HG02759 (cell line): ENCODE measurements around the gene PPL.

Source experiments
- ATAC-seq: cut with Tn5 transposase; IDR thresholded peaks from one replicate; pipeline ENCODE4 v1.9.1; 2021; ENCODE audit warnings: mild to moderate bottlenecking, moderate library complexity; ENCODE audit not compliant: unreplicated experiment

Gene PPL

DNA sequence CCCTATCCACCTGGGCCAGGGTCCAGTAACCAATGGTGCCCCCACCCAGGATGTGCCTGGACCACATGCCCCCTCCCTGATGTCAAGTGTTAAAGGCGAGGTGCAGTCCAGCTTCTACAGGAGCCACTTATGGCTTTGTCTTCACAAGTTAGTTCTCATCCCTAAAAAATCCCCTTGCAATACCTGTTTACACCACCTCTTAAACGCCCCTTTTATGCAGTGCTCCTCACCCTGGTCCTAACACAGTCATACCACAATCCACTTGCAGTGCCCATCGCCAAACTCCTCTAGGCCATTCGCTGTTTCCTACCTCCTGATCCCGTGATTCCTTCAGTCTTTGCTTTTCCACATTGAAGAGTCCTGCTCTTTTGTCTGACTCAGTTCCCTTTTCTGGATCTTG is 97.0 kb downstream of the PPL start:
- no peak for ATAC-seq

DNA sequence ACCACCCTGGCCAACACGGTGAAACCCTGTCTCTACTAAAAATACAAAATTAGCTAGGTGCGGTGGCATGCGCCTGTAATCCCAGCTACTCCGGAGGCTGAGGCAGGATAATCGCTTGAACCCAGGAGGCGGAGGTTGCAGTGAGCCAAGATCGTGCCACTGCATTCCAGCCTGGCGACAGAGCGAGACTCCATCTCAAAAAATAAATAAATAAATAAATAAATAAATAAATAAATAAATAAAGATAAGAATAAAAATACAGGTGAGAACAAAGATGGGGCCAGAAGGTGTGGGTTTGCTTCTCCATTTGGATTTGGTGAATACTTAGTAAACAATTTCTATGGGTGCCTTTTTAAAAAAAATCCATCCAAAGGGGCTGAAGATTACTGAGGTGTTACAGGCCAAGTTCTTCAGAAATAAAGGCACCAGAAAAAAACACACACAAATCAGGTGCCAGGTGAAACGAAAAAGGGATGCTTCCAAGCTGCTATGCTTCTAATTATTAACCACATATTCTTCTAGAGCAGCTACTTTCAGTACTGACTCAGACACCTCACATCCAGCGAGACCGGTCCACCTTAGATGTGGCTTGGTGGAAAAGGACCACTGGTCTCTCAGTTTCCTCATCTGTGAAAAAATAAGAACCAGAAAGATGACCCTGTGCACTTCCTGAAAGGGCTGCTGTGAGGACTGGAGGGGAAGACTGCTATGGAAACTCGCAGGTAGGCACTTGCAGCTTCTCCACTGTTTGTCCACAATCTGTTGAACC is 99.0 kb downstream of the PPL start:
- ATAC-seq: no peak

DNA sequence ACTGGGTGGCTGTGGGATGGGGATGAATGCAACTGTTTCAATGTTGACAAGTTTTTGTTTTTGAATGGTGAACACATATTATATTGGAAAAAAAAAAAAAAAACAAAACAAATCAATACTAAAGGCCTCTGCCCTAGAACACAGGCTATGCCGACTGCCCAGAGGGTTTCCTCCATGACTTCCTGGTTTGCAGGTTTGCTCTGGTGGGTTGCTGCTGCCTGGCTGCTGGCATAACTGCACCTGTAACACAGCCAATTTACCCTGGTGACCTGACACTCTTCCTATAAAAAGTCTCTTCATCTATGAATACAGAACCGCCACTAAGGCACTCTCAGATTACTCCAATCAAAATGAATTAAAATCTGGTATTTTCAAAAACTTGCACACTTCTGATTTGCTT is 100.2 kb downstream of the PPL start:
- no peak for ATAC-seq

DNA sequence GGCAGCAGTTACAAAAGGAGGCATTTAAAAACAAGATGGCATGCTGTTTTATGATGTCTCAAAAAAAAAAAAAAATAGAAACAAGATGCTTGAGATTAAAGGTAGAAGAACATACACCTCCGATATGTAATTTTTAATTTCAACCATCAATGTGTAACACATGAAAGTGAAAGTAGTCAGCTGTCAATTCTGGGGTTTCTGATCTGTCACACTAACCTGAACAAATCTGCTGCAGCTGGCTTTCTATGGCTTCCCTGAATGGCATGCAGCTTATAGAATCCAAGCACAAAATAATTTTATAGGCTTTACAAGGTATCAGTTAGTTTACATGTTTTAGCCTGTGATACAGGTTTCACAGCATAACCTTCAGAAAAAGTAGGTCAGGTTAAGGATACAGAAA is 103.4 kb downstream of the PPL start:
- no peak for ATAC-seq

DNA sequence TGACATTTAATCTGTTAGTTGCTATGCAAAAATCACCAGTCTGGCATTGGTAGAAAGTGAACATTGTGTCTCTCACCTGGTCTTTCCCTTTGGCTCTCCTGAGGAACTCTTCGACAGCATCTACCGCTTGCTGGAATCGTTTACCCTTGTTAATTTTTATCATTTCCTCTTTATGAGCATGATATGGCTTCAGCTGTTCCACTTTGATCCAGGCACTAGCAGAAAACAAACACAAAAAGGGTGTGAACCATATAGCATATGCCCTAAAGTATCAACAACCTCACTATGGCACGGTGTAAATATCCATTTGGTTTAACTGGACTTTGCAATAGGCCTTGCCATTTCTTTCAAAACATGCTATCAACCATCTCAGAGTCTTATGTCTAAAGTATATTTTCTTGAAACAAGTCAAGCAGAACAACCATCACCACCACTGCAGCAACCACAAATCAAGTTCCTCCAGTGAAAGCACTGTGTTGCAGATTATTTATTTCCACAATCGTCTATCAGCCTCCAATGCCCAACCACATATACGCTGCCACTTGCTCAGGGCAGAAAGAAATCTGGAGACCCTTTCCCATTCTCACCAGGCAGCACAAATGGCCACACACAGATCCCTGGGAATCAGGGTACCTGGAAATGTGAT is 104.1 kb downstream of the PPL start:
- no peak for ATAC-seq
